Uterus (tissue), 2 donors: ENCODE results near the gene PICALM.

Experiments
- POLR2A ChIP-seq, 2 donors: fragments of 450-650 bp; IDR thresholded peaks; one replicate each; pipeline ENCODE4 v1.6.1; 2016; ENCODE audit warnings: antibody characterized with exemption in 2 of 2, mild to moderate bottlenecking in 1 of 2, moderate library complexity in 1 of 2
- TF ChIP-seq, protein P1 (sequence below), 4 experiments: fragments of 200-600 bp in 2 of 4; fragments of 450-650 bp in 2 of 4; sonication (generic) in 2 of 4; IDR thresholded peaks; one replicate each; pipeline ENCODE4 v1.5.1; 2016 to 2019; ENCODE audit warnings: antibody characterized with exemption in 4 of 4, mild to moderate bottlenecking in 2 of 4, moderate library complexity in 1 of 4

DNA sequence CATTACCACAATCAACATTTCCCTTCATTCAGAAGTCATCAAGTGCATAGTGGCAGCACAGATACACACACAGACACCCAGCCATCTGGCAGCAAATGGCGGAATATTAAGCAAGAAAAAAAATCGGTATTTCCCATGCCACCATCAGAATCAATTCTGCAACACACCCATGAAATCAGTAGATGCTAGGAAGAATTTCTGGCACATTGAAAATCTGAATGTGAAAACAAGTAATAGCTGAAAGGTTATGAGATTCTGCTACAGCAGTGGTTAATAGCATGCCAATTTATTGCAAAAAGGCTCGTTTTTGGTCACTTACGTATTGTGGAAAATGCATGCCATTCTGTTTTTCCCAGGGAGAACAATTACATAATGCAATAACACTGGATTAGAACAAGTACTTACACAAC is 91.1 kb downstream of the PICALM start:
- no peak for TF ChIP-seq POLR2A (IDR thresholded peaks at IDR 0.05)
- TF ChIP-seq, protein P1, sequence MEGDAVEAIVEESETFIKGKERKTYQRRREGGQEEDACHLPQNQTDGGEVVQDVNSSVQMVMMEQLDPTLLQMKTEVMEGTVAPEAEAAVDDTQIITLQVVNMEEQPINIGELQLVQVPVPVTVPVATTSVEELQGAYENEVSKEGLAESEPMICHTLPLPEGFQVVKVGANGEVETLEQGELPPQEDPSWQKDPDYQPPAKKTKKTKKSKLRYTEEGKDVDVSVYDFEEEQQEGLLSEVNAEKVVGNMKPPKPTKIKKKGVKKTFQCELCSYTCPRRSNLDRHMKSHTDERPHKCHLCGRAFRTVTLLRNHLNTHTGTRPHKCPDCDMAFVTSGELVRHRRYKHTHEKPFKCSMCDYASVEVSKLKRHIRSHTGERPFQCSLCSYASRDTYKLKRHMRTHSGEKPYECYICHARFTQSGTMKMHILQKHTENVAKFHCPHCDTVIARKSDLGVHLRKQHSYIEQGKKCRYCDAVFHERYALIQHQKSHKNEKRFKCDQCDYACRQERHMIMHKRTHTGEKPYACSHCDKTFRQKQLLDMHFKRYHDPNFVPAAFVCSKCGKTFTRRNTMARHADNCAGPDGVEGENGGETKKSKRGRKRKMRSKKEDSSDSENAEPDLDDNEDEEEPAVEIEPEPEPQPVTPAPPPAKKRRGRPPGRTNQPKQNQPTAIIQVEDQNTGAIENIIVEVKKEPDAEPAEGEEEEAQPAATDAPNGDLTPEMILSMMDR (IDR thresholded peaks at IDR 0.05): no peak
